Erythroblast (primary cell): Measurements from ENCODE around the gene ITCH.

Experiments
- GATA1 ChIP-seq: IDR thresholded peaks from 2 replicates; pipeline ENCODE4 v1.6.1; 2011; ENCODE audit warnings: low read depth, mild to moderate bottlenecking, control low read depth, low read length, moderate library complexity
- POLR2A ChIP-seq: IDR thresholded peaks from 2 replicates; pipeline ENCODE4 v1.6.1; 2011; ENCODE audit warnings: mild to moderate bottlenecking, low read length

DNA sequence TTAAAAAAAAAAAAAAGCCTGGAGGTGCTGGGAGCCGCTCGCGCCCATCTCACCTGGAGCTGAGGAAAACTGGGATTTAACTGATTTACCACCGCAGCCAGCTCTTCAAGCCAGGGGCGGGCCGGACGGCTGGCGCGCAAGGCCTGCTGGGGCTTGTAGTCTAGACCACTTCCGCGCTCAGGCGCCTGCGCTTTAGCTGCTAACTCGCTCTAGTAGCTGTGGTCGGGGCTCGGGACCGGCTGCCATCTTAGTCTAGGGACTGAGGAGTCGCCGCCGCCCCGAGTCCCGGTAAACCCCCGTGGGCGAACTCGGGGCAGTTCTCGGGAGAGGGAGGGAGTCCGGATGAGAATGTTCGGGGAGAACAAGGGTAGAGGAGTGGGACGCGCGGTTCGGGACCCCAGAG lies at the start of gene ITCH:
- TF ChIP-seq POLR2A (peak; percentile 88), GATA1 (no peak)
